Dendritic cell treated with granulocyte-macrophage colony-stimulating factor and Interleukin-4, amounts not matched to agents 40 ng/mL and 50 ng/mL, for 4 days (primary cell): ENCODE measurements around the gene IFNLR1.
A peak's percentile ranks its signal among the peaks of the same experiment; 100 is the strongest.

Experiments used
- H3K27ac Mint-ChIP-seq: one replicate; pipeline ENCODE4 v1.8.0; 2022; ENCODE audit warnings: mild to moderate bottlenecking, mixed read lengths
- H3K27me3 Mint-ChIP-seq: one replicate; pipeline ENCODE4 v1.8.0; 2022; ENCODE audit warnings: mild to moderate bottlenecking, mixed read lengths
- H3K36me3 Mint-ChIP-seq: one replicate; pipeline ENCODE4 v1.8.0; 2022; ENCODE audit warnings: low read depth, mixed read lengths
- H3K4me1 Mint-ChIP-seq: one replicate; pipeline ENCODE4 v1.8.0; 2022; ENCODE audit warnings: low read depth, mixed read lengths
- H3K4me3 Mint-ChIP-seq: one replicate; pipeline ENCODE4 v1.8.0; 2022; ENCODE audit warnings: mild to moderate bottlenecking, moderate library complexity, mixed read lengths
- H3K9me3 Mint-ChIP-seq: one replicate; pipeline ENCODE4 v1.8.0; 2022; ENCODE audit warnings: mixed read lengths
- intact Hi-C: fragments of 100-400 bp; cut with micrococcal nuclease; formaldehyde crosslinking; loops from one replicate; pipeline ENCODE4 v1.15.0; 2022

The IFNLR1 gene

GRCh38 chr1:24186993-24187790 lies at the start of gene IFNLR1:
Gene IFNLR1, minus strand, starts transcription at chr1:24187289. Its CDS starts 41 bp downstream, at chr1:24187248.
- no peaks in the 10 kb centered on the region for H3K9me3 Mint-ChIP-seq
- intact Hi-C loops, result no loop called here
- peak within 1 kb of the TSS; percentile 45 for H3K4me3 Mint-ChIP-seq
- H3K27me3 Mint-ChIP-seq, result peaks cover 45% of the 10 kb centered on the region
- H3K36me3 Mint-ChIP-seq, result no peaks in the 10 kb centered on the region
- no peak within 1 kb of the TSS for H3K27ac Mint-ChIP-seq
- peaks cover 46% of the 10 kb centered on the region for H3K4me1 Mint-ChIP-seq

DNA sequence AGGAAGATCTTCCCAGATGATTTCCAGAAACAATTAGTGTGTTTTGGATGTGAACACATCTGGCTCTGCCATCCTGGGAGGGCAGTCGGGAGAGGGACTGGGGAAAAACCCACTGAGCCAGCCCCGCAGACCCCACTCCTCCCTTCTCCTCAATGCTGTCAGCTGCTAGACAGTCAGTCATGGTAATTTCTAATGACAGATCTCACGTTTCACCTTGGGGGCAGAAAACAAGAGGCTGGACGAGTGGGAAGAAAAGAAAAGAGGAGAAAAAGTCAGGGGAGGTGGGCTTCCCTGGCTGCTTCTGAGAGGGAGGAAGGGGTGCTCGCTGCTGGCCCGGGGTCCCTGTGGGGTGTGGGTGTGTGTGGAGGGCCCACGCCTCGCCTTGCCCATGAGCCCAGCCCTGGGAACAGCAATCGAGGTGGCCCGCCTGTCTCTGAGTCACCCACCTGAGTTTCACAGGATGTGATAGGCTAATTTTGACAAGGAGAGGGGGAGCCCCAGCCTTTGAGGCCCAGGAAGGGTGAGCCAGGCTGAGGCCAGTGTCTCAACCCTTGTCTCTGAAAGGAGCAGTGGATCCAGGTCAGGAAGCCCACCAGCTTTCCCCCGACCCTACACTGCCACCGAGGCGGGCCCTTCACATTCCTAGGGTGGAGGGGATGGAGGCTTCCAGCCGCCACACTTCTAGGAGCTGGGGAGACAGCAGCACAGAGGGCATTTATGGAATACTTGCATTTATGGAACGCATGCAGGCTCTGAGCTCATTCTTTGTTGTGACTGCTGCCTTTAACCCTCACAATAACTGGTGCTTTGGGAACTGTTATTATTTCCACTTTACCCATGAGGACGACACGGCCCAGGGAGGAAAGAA lies 49.1 kb upstream of the IFNLR1 start:
- no peaks in the 10 kb centered on the region for H3K4me1 Mint-ChIP-seq
- H3K9me3 Mint-ChIP-seq, result no peaks in the 10 kb centered on the region
- H3K36me3 Mint-ChIP-seq, result no peaks in the 10 kb centered on the region
- peaks cover 8% of the 10 kb centered on the region for H3K27me3 Mint-ChIP-seq
- intact Hi-C loops, result no loop called here
- no peak overlapping the region for H3K4me3 Mint-ChIP-seq
- H3K27ac Mint-ChIP-seq, result no peak overlapping the region

- Mint-ChIP-seq H3K36me3 (no peaks in the 10 kb centered on the region), H3K4me1 (no peaks in the 10 kb centered on the region), H3K9me3 (no peaks in the 10 kb centered on the region), H3K27ac (no peak overlapping the region), H3K27me3 (peaks cover 10% of the 10 kb centered on the region), H3K4me3 (no peak overlapping the region)
- intact Hi-C loops, result no loop called here
Observed at GRCh38 chr1:24233684-24234600, 46.9 kb upstream of the IFNLR1 start.

- H3K36me3 Mint-ChIP-seq, result no peaks in the 10 kb centered on the region
- no peaks in the 10 kb centered on the region for H3K9me3 Mint-ChIP-seq
- H3K4me3 Mint-ChIP-seq, result no peak overlapping the region
- H3K27ac Mint-ChIP-seq, result no peak overlapping the region
- peaks cover 12% of the 10 kb centered on the region for H3K27me3 Mint-ChIP-seq
- no peaks in the 10 kb centered on the region for H3K4me1 Mint-ChIP-seq
- intact Hi-C loops, result no loop called here
Observed at GRCh38 chr1:24231701-24232100, 44.6 kb upstream of the IFNLR1 start.

DNA sequence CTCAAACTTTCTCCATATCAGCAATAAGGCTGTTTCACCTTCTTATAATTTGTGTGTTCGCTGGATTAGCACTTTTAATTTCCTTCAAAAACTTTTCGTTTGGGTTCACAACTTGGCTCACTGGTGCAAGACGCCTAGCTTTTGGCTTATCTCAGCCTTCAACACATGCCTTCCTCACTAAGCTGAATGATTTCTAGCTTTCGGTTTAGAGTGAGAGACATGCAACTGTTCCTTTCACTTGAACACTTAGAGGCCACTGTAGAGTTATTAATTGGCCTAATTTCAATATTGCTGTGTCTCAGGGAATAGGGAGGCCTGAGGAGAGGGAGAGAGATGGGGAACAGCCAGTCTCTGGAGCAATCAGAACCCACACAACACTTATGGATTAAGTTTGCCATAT lies 41.2 kb upstream of the IFNLR1 start:
- Mint-ChIP-seq H3K4me3 (no peak overlapping the region), H3K9me3 (no peaks in the 10 kb centered on the region), H3K36me3 (no peaks in the 10 kb centered on the region), H3K27ac (no peak overlapping the region), H3K4me1 (no peaks in the 10 kb centered on the region), H3K27me3 (peaks cover 7% of the 10 kb centered on the region)
- intact Hi-C loops, result no loop called here

- Mint-ChIP-seq H3K9me3 (no peaks in the 10 kb centered on the region), H3K4me1 (no peaks in the 10 kb centered on the region), H3K27me3 (peaks cover 8% of the 10 kb centered on the region), H3K36me3 (no peaks in the 10 kb centered on the region), H3K27ac (no peak overlapping the region), H3K4me3 (no peak overlapping the region)
- intact Hi-C loops, result no loop called here
Observed at GRCh38 chr1:24226749-24227148, 39.7 kb upstream of the IFNLR1 start.

GRCh38 chr1:24224761-24225160 lies 37.7 kb upstream of the IFNLR1 start:
- Mint-ChIP-seq H3K27me3 (peaks cover 9% of the 10 kb centered on the region), H3K36me3 (no peaks in the 10 kb centered on the region), H3K4me3 (no peak overlapping the region), H3K9me3 (no peaks in the 10 kb centered on the region), H3K4me1 (no peaks in the 10 kb centered on the region), H3K27ac (no peak overlapping the region)
- intact Hi-C loops, result no loop called here

DNA sequence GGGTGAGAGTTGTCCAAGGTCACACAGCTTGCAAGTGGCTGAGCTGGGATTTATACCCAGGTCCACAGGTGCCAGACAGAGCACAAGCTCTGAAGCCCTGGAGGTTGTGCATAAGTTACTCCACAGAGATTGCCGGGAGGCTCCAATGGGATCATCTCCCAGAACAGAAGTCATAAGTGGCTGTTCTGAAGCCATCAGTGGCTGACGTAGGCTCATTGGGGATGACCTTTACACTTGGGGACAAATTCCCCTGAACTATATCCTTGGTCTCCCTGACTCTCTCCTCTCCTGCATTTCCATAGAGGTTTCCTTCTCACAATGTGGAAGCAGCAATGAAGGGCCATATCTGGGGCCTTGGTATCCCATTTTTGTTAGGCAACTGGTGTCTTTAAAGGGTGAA lies 37.0 kb upstream of the IFNLR1 start:
- no peaks in the 10 kb centered on the region for H3K9me3 Mint-ChIP-seq
- no peaks in the 10 kb centered on the region for H3K36me3 Mint-ChIP-seq
- no peak overlapping the region for H3K27ac Mint-ChIP-seq
- intact Hi-C loops, result no loop called here
- H3K27me3 Mint-ChIP-seq, result peaks cover 10% of the 10 kb centered on the region
- H3K4me1 Mint-ChIP-seq, result no peaks in the 10 kb centered on the region
- H3K4me3 Mint-ChIP-seq, result no peak overlapping the region

- H3K36me3 Mint-ChIP-seq, result no peaks in the 10 kb centered on the region
- no peak overlapping the region for H3K4me3 Mint-ChIP-seq
- no peak overlapping the region for H3K27ac Mint-ChIP-seq
- H3K9me3 Mint-ChIP-seq, result no peaks in the 10 kb centered on the region
- H3K27me3 Mint-ChIP-seq, result peaks cover 17% of the 10 kb centered on the region
- intact Hi-C loops, result no loop called here
- H3K4me1 Mint-ChIP-seq, result no peaks in the 10 kb centered on the region
Observed at GRCh38 chr1:24222793-24223192, 35.7 kb upstream of the IFNLR1 start.

DNA sequence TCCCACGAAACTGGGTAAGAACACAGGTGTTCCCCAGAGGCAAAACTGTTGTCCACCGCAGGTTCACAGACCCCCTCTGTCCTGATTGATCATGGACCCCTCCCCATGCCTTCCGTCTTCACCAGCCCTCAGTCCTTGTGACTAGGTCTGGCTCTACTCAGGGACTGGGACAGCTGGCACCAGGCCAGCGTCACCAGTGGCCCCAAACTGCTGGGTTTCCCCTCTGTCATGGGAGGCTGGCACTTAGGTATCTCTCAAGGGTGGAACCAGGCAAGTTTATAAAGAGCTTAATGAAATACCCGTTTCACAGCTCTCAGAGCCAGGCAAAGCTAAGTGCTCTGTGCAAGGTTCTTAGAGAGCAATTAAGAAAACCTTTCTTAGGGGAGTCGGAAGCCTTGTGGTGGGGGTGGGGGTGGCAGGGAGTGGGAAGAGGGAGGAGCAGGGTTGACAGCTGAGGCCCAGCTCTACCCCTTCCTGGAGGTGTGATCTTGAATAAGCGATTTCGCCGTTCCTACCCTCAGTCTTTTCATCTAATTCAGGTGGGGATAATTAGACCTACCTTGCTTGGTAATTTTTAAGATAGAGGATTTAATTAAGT lies 35.0 kb upstream of the IFNLR1 start:
- no peak overlapping the region for H3K27ac Mint-ChIP-seq
- peaks cover 19% of the 10 kb centered on the region for H3K27me3 Mint-ChIP-seq
- H3K4me1 Mint-ChIP-seq, result no peaks in the 10 kb centered on the region
- no peaks in the 10 kb centered on the region for H3K9me3 Mint-ChIP-seq
- H3K4me3 Mint-ChIP-seq, result no peak overlapping the region
- intact Hi-C loops, result no loop called here
- no peaks in the 10 kb centered on the region for H3K36me3 Mint-ChIP-seq

DNA sequence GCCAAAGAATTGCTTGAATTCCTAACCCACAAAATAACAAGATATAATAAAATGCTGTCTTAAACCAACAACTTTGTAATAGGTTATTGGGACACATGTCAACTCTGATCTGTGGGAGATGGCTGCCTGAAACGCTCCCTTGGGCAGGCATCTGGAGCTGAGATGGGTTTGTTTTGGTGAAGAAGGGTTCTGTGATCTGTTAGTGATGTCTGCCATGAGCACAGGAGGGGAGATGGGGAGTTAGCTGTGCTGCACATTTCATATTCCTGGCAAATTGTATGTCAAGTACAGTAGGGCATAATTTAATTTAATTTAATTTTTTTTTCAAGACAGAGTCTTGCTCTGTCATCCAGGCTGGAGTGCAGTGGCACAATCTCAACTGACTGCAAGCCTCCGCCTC lies 34.2 kb upstream of the IFNLR1 start:
- Mint-ChIP-seq H3K4me3 (no peak overlapping the region), H3K9me3 (no peaks in the 10 kb centered on the region), H3K27ac (no peak overlapping the region), H3K27me3 (peaks cover 24% of the 10 kb centered on the region), H3K36me3 (no peaks in the 10 kb centered on the region), H3K4me1 (no peaks in the 10 kb centered on the region)
- intact Hi-C loops, result no loop called here

DNA sequence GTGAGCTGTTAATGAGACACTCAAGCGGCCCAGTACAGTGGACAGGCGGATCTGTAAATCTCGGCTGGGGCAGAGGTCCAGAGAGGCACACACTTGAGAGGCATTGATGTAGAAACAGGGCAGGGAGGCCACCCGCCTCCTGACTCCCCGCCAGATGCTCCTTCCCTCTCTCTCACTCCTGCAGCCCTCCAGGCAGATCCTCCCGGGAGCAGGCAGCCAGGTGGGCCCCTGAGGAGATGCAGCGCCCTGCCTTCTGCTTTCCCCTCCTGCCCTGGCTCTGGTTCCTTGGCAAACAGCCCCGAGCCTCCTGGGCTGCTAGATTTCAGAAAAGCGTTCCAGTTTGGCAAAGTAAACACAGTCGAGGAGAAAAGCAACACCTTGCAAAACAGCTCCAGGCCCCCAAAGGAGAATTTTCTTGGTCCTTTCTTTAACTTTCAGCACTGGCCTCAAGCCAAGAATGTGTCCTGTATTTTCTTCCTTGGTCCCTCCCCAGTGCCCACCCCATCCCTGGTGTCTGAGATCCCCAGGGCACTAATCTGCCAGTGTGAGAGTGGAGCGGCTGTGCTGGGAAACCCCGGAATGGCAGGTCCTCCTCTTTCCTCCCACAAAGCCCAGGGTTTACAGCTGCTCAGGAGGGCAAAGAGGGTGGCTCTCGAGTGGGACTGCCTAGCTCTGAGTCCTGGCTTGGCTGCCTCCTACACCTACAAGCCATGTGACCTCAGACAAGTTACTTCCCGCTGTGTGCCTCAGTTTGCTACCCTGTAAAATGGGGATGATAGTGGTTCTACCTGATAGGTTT lies 29.4 kb upstream of the IFNLR1 start:
- intact Hi-C loops, result no loop called here
- Mint-ChIP-seq H3K4me1 (no peaks in the 10 kb centered on the region), H3K36me3 (no peaks in the 10 kb centered on the region), H3K9me3 (peaks cover 13% of the 10 kb centered on the region), H3K27me3 (peaks cover 44% of the 10 kb centered on the region), H3K27ac (no peak overlapping the region), H3K4me3 (no peak overlapping the region)
